GM12872 (cell line): ENCODE measurements around the gene FURIN.

ENCODE experiments used
- CTCF ChIP-seq: IDR thresholded peaks from 3 replicates; pipeline ENCODE4 v1.5.1; 2011; ENCODE audit warnings: low read depth, mild to moderate bottlenecking, low read length, moderate library complexity; ENCODE audit not compliant: insufficient read depth

FURIN gene

GRCh38 chr15:90855139-90855538 is 13.2 kb upstream of the FURIN start:
- no peak for TF ChIP-seq CTCF

GRCh38 chr15:90857337-90857736 is 11.1 kb upstream of the FURIN start:
- TF ChIP-seq CTCF = no peak

- no peak for TF ChIP-seq CTCF
Measured at GRCh38 chr15:90857883-90858443, 10.4 kb upstream of the FURIN start.

- TF ChIP-seq CTCF = no peak
Measured at GRCh38 chr15:90859234-90860131, 8.9 kb upstream of the FURIN start.

GRCh38 chr15:90860450-90860849 is 7.9 kb upstream of the FURIN start:
- no peak for TF ChIP-seq CTCF

GRCh38 chr15:90860942-90861675 is 7.3 kb upstream of the FURIN start:
- TF ChIP-seq CTCF = no peak

- no peak for TF ChIP-seq CTCF
Measured at GRCh38 chr15:90862487-90862886, 5.9 kb upstream of the FURIN start.
